NCI-H774 (cell line): Measurements from ENCODE around the gene ZFAND3.

Experiments
- DNase-seq: peaks from one replicate; lab custom pipeline; 2025; lab: John Stamatoyannopoulos, UW

ZFAND3 gene

GRCh38 chr6:38134704-38135088 is 315.2 kb downstream of the ZFAND3 start:
- DNase-seq: no peak

- DNase-seq: no peak
These were observed 317.0 kb downstream of the ZFAND3 start for GRCh38 chr6:38136547-38136946.

GRCh38 chr6:38137608-38138265 is 318.2 kb downstream of the ZFAND3 start:
- no peak for DNase-seq

- no peak for DNase-seq
These were observed 318.8 kb downstream of the ZFAND3 start for GRCh38 chr6:38138374-38138773.

GRCh38 chr6:38141085-38141484 is 321.6 kb downstream of the ZFAND3 start:
- DNase-seq: peak; percentile 59

GRCh38 chr6:38141716-38142115 is 322.2 kb downstream of the ZFAND3 start:
- DNase-seq: no peak

- no peak for DNase-seq
These were observed 322.8 kb downstream of the ZFAND3 start for GRCh38 chr6:38142178-38142902.

GRCh38 chr6:38143191-38144150 is 323.9 kb downstream of the ZFAND3 start:
- peak; percentile 7 for DNase-seq

- no peak for DNase-seq
These were observed 324.9 kb downstream of the ZFAND3 start for GRCh38 chr6:38144365-38144945.

- DNase-seq: no peak
These were observed 326.6 kb downstream of the ZFAND3 start for GRCh38 chr6:38146021-38146733.

- no peak for DNase-seq
These were observed 327.2 kb downstream of the ZFAND3 start for GRCh38 chr6:38146734-38147027.

GRCh38 chr6:38148606-38149005 is 329.1 kb downstream of the ZFAND3 start:
- DNase-seq: no peak

GRCh38 chr6:38149531-38149930 is 330.0 kb downstream of the ZFAND3 start:
- no peak for DNase-seq

- no peak for DNase-seq
These were observed 330.5 kb downstream of the ZFAND3 start for GRCh38 chr6:38150021-38150420.

GRCh38 chr6:38150681-38151296 is 331.3 kb downstream of the ZFAND3 start:
- no peak for DNase-seq

- no peak for DNase-seq
These were observed 332.3 kb downstream of the ZFAND3 start for GRCh38 chr6:38151580-38152500.

GRCh38 chr6:38152620-38153019 is 333.1 kb downstream of the ZFAND3 start:
- no peak for DNase-seq

GRCh38 chr6:38153076-38153797 is 333.7 kb downstream of the ZFAND3 start:
- no peak for DNase-seq

- DNase-seq: no peak
These were observed 334.3 kb downstream of the ZFAND3 start for GRCh38 chr6:38153798-38154345.
